GM23248 (cell line): ENCODE measurements around the gene KCNH4.

ENCODE experiments used
- EZH2 ChIP-seq: fragments of 200-600 bp; sonication (generic); IDR thresholded peaks from 2 replicates; pipeline ENCODE4 v1.6.1; 2018; ENCODE audit warnings: antibody characterized with exemption, mild to moderate bottlenecking; ENCODE audit not compliant: insufficient read depth, poor library complexity, severe bottlenecking
- EZH2phosphoT487 ChIP-seq: fragments of 200-600 bp; sonication (generic); IDR thresholded peaks from 2 replicates; pipeline ENCODE4 v1.6.1; 2018; ENCODE audit warnings: antibody characterized with exemption, moderate library complexity, mild to moderate bottlenecking, low read depth; ENCODE audit not compliant: insufficient read depth

GRCh38 chr17:42153919-42154742, 26.8 kb downstream of the KCNH4 start:
- TF ChIP-seq EZH2phosphoT487 (no peak), EZH2 (no peak)
